B cell (primary cell): ENCODE results near the gene SIRPB2. TPM values are rescaled to one million over a fixed set of nuclear protein-coding genes. Genes with fewer than 3 reads are reported as not detected.

Source experiments
- ATAC-seq: fragments of 200-7000 bp; cut with Tn5 transposase; one replicate; pipeline ENCODE4 v1.10.0; 2021; ENCODE audit warnings: low read depth, mild to moderate bottlenecking, moderate number of reproducible peaks, moderate library complexity
- CTCF ChIA-PET: fragments of 350-600 bp; sonication (Branson Sonifier 250); formaldehyde crosslinking; loops from one replicate; lab custom pipeline; 2021; ENCODE audit warnings: antibody characterized with exemption, inconsistent platforms; lab: Charles Lee
- POLR2A ChIA-PET: fragments of 350-600 bp; sonication (Branson Sonifier 250); formaldehyde crosslinking; loops from one replicate; lab custom pipeline; 2021; ENCODE audit warnings: antibody characterized with exemption; lab: Charles Lee
- DNase-seq: peaks from one replicate; pipeline ENCODE4 v3.0.0; 2013
- H2AFZ ChIP-seq: 2 replicates; pipeline ENCODE4 v1.6.1; 2012; ENCODE audit warnings: mild to moderate bottlenecking, low read depth, low read length; ENCODE audit not compliant: insufficient read depth, poor library complexity, severe bottlenecking
- H3K27ac ChIP-seq, 2 donors: 1 replicate in 1 of 2; 2 replicates in 1 of 2; pipeline ENCODE4 v1.5.1; 2012 to 2013; ENCODE audit warnings: low read length in 2 of 2, mild to moderate bottlenecking in 2 of 2, moderate library complexity in 1 of 2
- H3K27me3 ChIP-seq, 4 experiments: fragments of 200-600 bp in 1 of 4; sonication (generic) in 1 of 4; replicated peaks in 1 of 4; 1 replicate in 2 of 4; 2 replicates in 2 of 4; pipeline versions ENCODE4 v1.6.1 to v1.7.0; 2013 to 2016; ENCODE audit warnings: low read length in 3 of 4, mild to moderate bottlenecking in 2 of 4, mixed read lengths in 1 of 4, moderate library complexity in 1 of 4; ENCODE audit not compliant: insufficient read depth in 4 of 4, control insufficient read depth in 3 of 4; ENCODE audit errors: control extremely low read depth in 1 of 4
- H3K36me3 ChIP-seq, 2 experiments: replicated peaks in 1 of 2; 1 replicate in 1 of 2; 2 replicates in 1 of 2; pipeline versions ENCODE4 v1.6.1 to v1.7.1; 2013; ENCODE audit warnings: low read length in 1 of 2; ENCODE audit not compliant: insufficient read depth in 2 of 2, control insufficient read depth in 1 of 2; ENCODE audit errors: control extremely low read depth in 1 of 2, extremely low read depth in 1 of 2
- H3K4me1 ChIP-seq, 2 donors: fragments of 200-600 bp in 1 of 2; sonication (generic) in 1 of 2; 1 replicate in 1 of 2; 2 replicates in 1 of 2; pipeline versions ENCODE4 v1.5.1 to v1.6.1; 2013 to 2017; ENCODE audit warnings: low read length in 2 of 2; ENCODE audit not compliant: control insufficient read depth in 2 of 2, insufficient read depth in 2 of 2
- H3K4me2 ChIP-seq: replicated peaks from 2 replicates; pipeline ENCODE3; 2012; ENCODE audit warnings: mild to moderate bottlenecking, low read depth, low read length; ENCODE audit not compliant: poor library complexity, severe bottlenecking
- H3K4me3 ChIP-seq, 5 experiments: fragments of 200-600 bp in 1 of 5; sonication (generic) in 1 of 5; 1 replicate in 3 of 5; 2 replicates in 2 of 5; pipeline versions ENCODE4 v1.5.1 to v1.7.0; 2011 to 2016; ENCODE audit warnings: low read length in 4 of 5, mild to moderate bottlenecking in 4 of 5, low read depth in 2 of 5, control low read depth in 1 of 5, moderate library complexity in 1 of 5; ENCODE audit not compliant: insufficient read depth in 1 of 5; ENCODE audit errors: control extremely low read depth in 1 of 5, extremely low read depth in 1 of 5
- H3K79me2 ChIP-seq: fragments of 200-600 bp; sonication (generic); one replicate; pipeline ENCODE4 v1.6.0; 2016; ENCODE audit warnings: low read length; ENCODE audit not compliant: control insufficient read depth, insufficient read depth
- H3K9ac ChIP-seq: fragments of 200-600 bp; sonication (generic); 2 replicates; pipeline ENCODE4 v1.6.1; 2017; ENCODE audit warnings: mild to moderate bottlenecking, low read length, moderate library complexity
- H3K9me3 ChIP-seq, 3 donors: one replicate each; pipeline versions ENCODE4 v1.6.1 to v1.7.1; 2013; ENCODE audit warnings: low read length in 2 of 3; ENCODE audit not compliant: control insufficient read depth in 2 of 3, insufficient read depth in 1 of 3; ENCODE audit errors: control extremely low read depth in 1 of 3
- H4K20me1 ChIP-seq: 2 replicates; pipeline ENCODE4 v1.6.0; 2012; ENCODE audit warnings: mild to moderate bottlenecking, low read length; ENCODE audit not compliant: insufficient read depth, control insufficient read depth, poor library complexity, severe bottlenecking
- H3K27ac Mint-ChIP-seq: one replicate; pipeline ENCODE4 v1.8.0; 2021; ENCODE audit warnings: mixed read lengths
- H3K27me3 Mint-ChIP-seq: one replicate; pipeline ENCODE4 v1.8.0; 2021; ENCODE audit warnings: mixed read lengths
- H3K4me1 Mint-ChIP-seq: one replicate; pipeline ENCODE4 v1.8.0; 2021; ENCODE audit warnings: mixed read lengths
- H3K4me3 Mint-ChIP-seq: one replicate; pipeline ENCODE4 v1.8.0; 2021; ENCODE audit warnings: mixed read lengths
- H3K9me3 Mint-ChIP-seq: one replicate; pipeline ENCODE4 v1.8.0; 2022; ENCODE audit warnings: mixed read lengths; ENCODE audit not compliant: insufficient read depth
- EZH2 ChIP-seq: IDR thresholded peaks from 2 replicates; pipeline ENCODE4 v1.6.1; 2012; ENCODE audit warnings: borderline replicate concordance, low read depth, mild to moderate bottlenecking, moderate library complexity, low read length; ENCODE audit not compliant: insufficient read depth, poor library complexity, severe bottlenecking
- WGBS: methylation state at CpG from one replicate; pipeline ENCODE4 v1.1.5; 2013; ENCODE audit warnings: missing lambda C conversion rate; ENCODE audit not compliant: insufficient coverage; 5-methylcytosine and 5-hydroxymethylcytosine counted together
- intact Hi-C: fragments of 100-400 bp; cut with micrococcal nuclease; formaldehyde crosslinking; loops from one replicate; pipeline ENCODE4 v1.10.0; 2022
- polyA plus RNA-seq: library from polyadenylated mRNA; depleted of rRNA; stranded (reverse); fragments of >200 nt; gene quantifications from 2 replicates; pipeline ENCODE4 v1.2.3, GENCODE V29; 2012
- total RNA-seq, 2 donors: library from RNA; stranded (reverse); fragments of 120-200 nt in 1 of 2; gene quantifications; 1 replicate in 1 of 2; 2 replicates in 1 of 2; pipeline versions ENCODE4 v1.2.3 to v1.2.4, GENCODE V29; 2013 to 2022
- TF ChIP-seq, protein P1 (sequence below): fragments of 200-600 bp; IDR thresholded peaks from one replicate; pipeline ENCODE4 v1.8.0; 2022; ENCODE audit warnings: antibody characterized with exemption, mild to moderate bottlenecking

SIRPB2 gene
- total and polyA plus RNA-seq, 2 donors (not counting 1 experiment from before 2014, with no cell fraction given): 0.51 TPM; not detected in 1

DNA sequence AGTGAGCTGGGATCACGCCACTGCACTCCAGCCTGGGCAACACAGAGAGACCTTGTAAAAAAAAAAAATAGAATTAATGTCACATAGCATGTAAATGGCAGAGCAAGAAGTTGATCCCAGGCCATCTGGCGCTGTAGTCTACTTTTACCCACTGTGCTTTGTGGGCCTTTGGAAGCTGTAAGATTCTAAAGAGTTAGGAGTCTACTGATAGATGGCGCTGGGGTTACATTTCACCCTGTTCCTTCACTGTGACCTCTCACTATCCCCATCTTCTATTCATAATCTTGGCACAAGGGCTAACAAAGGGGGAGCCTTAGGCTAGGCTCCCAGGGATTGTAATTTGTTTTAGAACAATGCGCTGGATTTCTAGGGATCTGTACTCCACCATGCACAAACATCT, 41.8 kb upstream of the SIRPB2 start:
- peaks cover 28% of the 10 kb centered on the region for H3K4me1 Mint-ChIP-seq
- Histone ChIP-seq H3K27me3 (no peaks in the 10 kb centered on the region), H3K4me3 (no peak overlapping the region), H3K9me3 (no peaks in the 10 kb centered on the region), H3K9ac (no peak overlapping the region), H3K36me3 (no peaks in the 10 kb centered on the region), H3K27ac (no peak overlapping the region), H3K4me2 (no peak overlapping the region), H2AFZ (no peak overlapping the region), H3K4me1 (peaks cover 29% of the 10 kb centered on the region in 2 donors), H4K20me1 (no peaks in the 10 kb centered on the region), H3K79me2 (no peaks in the 10 kb centered on the region)
- DNase-seq (no peak), ATAC-seq (no peak)
- H3K9me3 Mint-ChIP-seq: no peaks in the 10 kb centered on the region
- ChIA-PET POLR2A (no interaction called here), CTCF (no interaction called here)
- H3K27me3 Mint-ChIP-seq: no peaks in the 10 kb centered on the region
- no peak overlapping the region for H3K27ac Mint-ChIP-seq
- TF ChIP-seq EZH2: no peak
- TF ChIP-seq, protein P1, sequence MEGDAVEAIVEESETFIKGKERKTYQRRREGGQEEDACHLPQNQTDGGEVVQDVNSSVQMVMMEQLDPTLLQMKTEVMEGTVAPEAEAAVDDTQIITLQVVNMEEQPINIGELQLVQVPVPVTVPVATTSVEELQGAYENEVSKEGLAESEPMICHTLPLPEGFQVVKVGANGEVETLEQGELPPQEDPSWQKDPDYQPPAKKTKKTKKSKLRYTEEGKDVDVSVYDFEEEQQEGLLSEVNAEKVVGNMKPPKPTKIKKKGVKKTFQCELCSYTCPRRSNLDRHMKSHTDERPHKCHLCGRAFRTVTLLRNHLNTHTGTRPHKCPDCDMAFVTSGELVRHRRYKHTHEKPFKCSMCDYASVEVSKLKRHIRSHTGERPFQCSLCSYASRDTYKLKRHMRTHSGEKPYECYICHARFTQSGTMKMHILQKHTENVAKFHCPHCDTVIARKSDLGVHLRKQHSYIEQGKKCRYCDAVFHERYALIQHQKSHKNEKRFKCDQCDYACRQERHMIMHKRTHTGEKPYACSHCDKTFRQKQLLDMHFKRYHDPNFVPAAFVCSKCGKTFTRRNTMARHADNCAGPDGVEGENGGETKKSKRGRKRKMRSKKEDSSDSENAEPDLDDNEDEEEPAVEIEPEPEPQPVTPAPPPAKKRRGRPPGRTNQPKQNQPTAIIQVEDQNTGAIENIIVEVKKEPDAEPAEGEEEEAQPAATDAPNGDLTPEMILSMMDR: no peak
- no peak overlapping the region for H3K4me3 Mint-ChIP-seq
- intact Hi-C loops: no loop called here
- no CpG with 5 or more reads among the region's 4 CpGs for WGBS

DNA sequence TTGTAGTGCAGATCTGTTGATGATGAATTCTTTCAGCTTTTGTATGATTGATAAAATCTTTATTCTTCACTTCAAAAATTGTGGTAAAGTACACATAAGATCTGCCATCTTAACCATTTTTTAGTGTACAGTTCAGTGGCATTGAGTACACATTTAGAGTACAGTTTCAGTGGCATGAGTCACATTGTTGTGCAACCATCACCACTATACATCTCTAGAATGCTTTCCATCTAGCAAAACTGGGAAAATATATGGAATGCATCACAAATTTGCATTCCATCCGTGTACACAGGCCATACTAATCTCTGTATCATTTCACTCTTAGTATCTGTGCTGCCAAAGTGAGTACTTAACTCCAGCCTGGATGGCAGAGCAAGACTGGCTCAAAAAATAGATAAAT, 37.6 kb upstream of the SIRPB2 start:
- CTCF ChIA-PET: interaction anchor here (1.0 kb wide), 1 partner anchor 25 kb away, joined by 7 read pairs; no protein-coding TSS in a partner anchor

More for the DNA sequence above, 37.6 kb upstream of the SIRPB2 start:
- H3K4me3 Mint-ChIP-seq: no peak overlapping the region
- Histone ChIP-seq H3K4me1 (peaks cover 3 to 4% of the 10 kb centered on the region in 2 donors), H2AFZ (no peak overlapping the region), H3K79me2 (no peaks in the 10 kb centered on the region), H3K27me3 (no peaks in the 10 kb centered on the region), H3K36me3 (no peaks in the 10 kb centered on the region), H3K27ac (no peak overlapping the region), H3K4me2 (no peak overlapping the region), H3K4me3 (no peak overlapping the region), H3K9me3 (peaks cover 0 to 3% (median 0%) of the 10 kb centered on the region in 3 donors), H4K20me1 (no peaks in the 10 kb centered on the region), H3K9ac (no peak overlapping the region)
- DNase-seq (no peak), ATAC-seq (no peak)
- POLR2A ChIA-PET: no interaction called here
- H3K4me1 Mint-ChIP-seq: peaks cover 10% of the 10 kb centered on the region
- no peaks in the 10 kb centered on the region for H3K27me3 Mint-ChIP-seq
- no peak overlapping the region for H3K27ac Mint-ChIP-seq
- intact Hi-C loops: no loop called here
- no CpG with 5 or more reads among the region's 1 CpG for WGBS
- no peaks in the 10 kb centered on the region for H3K9me3 Mint-ChIP-seq
- no peak for TF ChIP-seq EZH2
- TF ChIP-seq, protein P1: no peak
